T-helper 17 cell (primary cell): ENCODE results near the gene UGT1A5. TPM values are rescaled to one million over a fixed set of nuclear protein-coding genes. Genes with fewer than 3 reads are reported as not detected.

Source experiments
- ATAC-seq: fragments of 150-1000 bp; cut with Tn5 transposase; 2 replicates; pipeline ENCODE4 v1.10.0; 2021; ENCODE audit warnings: mild to moderate bottlenecking, moderate library complexity
- DNase-seq, 3 donors: peaks; one replicate each; pipeline versions ENCODE4 v3.0.0 to v3.0.0-alpha.2; 2020 to 2021
- H3K9me3 ChIP-seq: one replicate; pipeline ENCODE4 v1.7.0; 2013; ENCODE audit warnings: low read length, mild to moderate bottlenecking; ENCODE audit not compliant: control insufficient read depth, poor library complexity, severe bottlenecking
- H3K27ac Mint-ChIP-seq: one replicate; pipeline ENCODE4 v1.8.0; 2022; ENCODE audit warnings: mild to moderate bottlenecking, moderate library complexity, mixed read lengths
- H3K27me3 Mint-ChIP-seq: one replicate; pipeline ENCODE4 v1.8.0; 2022; ENCODE audit warnings: mixed read lengths
- H3K36me3 Mint-ChIP-seq: one replicate; pipeline ENCODE4 v1.8.0; 2022; ENCODE audit warnings: low read depth, mixed read lengths
- H3K4me1 Mint-ChIP-seq: one replicate; pipeline ENCODE4 v1.8.0; 2022; ENCODE audit warnings: mild to moderate bottlenecking, mixed read lengths
- H3K4me3 Mint-ChIP-seq: one replicate; pipeline ENCODE4 v1.8.0; 2022; ENCODE audit warnings: mild to moderate bottlenecking, moderate library complexity, mixed read lengths
- total RNA-seq, 4 donors: library from RNA in 2 of 4; stranded (reverse) in 2 of 4; gene quantifications; one replicate each; pipeline ENCODE4 v1.2.3 and lab custom pipeline; 2022 to 2026

UGT1A5 gene
- total RNA-seq, 2 donors from 2014 or later, result not detected

GRCh38 chr2:233791151-233791882 is 78.6 kb downstream of the UGT1A5 start:
- Mint-ChIP-seq H3K27ac (no peak overlapping the region), H3K4me3 (no peak overlapping the region), H3K4me1 (peaks cover 4% of the 10 kb centered on the region), H3K36me3 (no peaks in the 10 kb centered on the region), H3K27me3 (peaks cover 7% of the 10 kb centered on the region)
- ATAC-seq, result no peak
- H3K9me3 ChIP-seq, result no peaks in the 10 kb centered on the region
- DNase-seq, result no peak

GRCh38 chr2:233791883-233792329 is 79.2 kb downstream of the UGT1A5 start:
- no peaks in the 10 kb centered on the region for H3K9me3 ChIP-seq
- Mint-ChIP-seq H3K36me3 (no peaks in the 10 kb centered on the region), H3K4me3 (no peak overlapping the region), H3K27me3 (peaks cover 4% of the 10 kb centered on the region), H3K27ac (no peak overlapping the region), H3K4me1 (peaks cover 4% of the 10 kb centered on the region)
- no peak for ATAC-seq
- no peak for DNase-seq

GRCh38 chr2:233792720-233793119 is 80.0 kb downstream of the UGT1A5 start:
- peaks cover 4% of the 10 kb centered on the region for H3K4me1 Mint-ChIP-seq

GRCh38 chr2:233793465-233794127 is 80.9 kb downstream of the UGT1A5 start:
- H3K4me1 Mint-ChIP-seq, result peaks cover 4% of the 10 kb centered on the region
- no peak overlapping the region for H3K4me3 Mint-ChIP-seq
- H3K36me3 Mint-ChIP-seq, result no peaks in the 10 kb centered on the region
- no peaks in the 10 kb centered on the region for H3K9me3 ChIP-seq
- DNase-seq (no peak), ATAC-seq (no peak)
- H3K27me3 Mint-ChIP-seq, result peaks cover 13% of the 10 kb centered on the region
- H3K27ac Mint-ChIP-seq, result no peak overlapping the region

More at GRCh38 chr2:233792720-233793119, 80.0 kb downstream of the UGT1A5 start:
- H3K4me3 Mint-ChIP-seq, result no peak overlapping the region
- H3K27ac Mint-ChIP-seq, result no peak overlapping the region
- ATAC-seq (no peak), DNase-seq (no peak)
- H3K9me3 ChIP-seq, result no peaks in the 10 kb centered on the region
- no peaks in the 10 kb centered on the region for H3K36me3 Mint-ChIP-seq
- H3K27me3 Mint-ChIP-seq, result peaks cover 5% of the 10 kb centered on the region

GRCh38 chr2:233794128-233794658 is 81.5 kb downstream of the UGT1A5 start:
- ATAC-seq, result no peak
- H3K9me3 ChIP-seq, result no peaks in the 10 kb centered on the region
- Mint-ChIP-seq H3K27ac (no peak overlapping the region), H3K27me3 (peaks cover 19% of the 10 kb centered on the region), H3K36me3 (no peaks in the 10 kb centered on the region), H3K4me1 (peaks cover 4% of the 10 kb centered on the region), H3K4me3 (no peak overlapping the region)
- no peak for DNase-seq

DNA sequence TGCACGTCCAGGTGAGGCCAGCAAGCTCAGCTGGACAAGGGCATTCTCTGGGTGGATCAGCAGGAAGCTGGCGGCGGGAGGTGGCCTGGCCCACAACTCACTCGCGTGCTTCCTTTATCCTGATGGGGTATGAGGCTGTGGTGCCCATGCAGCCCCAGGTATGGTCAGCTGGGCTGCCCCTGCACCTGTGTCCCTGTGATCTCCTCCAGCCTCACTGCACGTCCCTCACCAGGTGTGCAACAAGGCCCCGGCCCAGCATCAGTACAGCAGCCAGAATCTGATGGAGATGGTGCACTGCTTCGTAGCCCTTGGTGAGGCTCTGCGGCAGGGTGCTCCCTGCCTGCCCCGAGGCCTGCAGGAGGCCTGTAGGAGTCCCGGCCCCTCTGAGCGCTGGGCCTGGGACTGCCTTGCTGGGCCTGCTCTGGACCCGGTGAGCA is 83.0 kb downstream of the UGT1A5 start:
- no peaks in the 10 kb centered on the region for H3K9me3 ChIP-seq
- no peaks in the 10 kb centered on the region for H3K36me3 Mint-ChIP-seq
- DNase-seq (no peak), ATAC-seq (no peak)
- H3K27ac Mint-ChIP-seq, result no peak overlapping the region
- peaks cover 20% of the 10 kb centered on the region for H3K27me3 Mint-ChIP-seq
- H3K4me3 Mint-ChIP-seq, result no peak overlapping the region
- H3K4me1 Mint-ChIP-seq, result no peaks in the 10 kb centered on the region

- no peak overlapping the region for H3K4me3 Mint-ChIP-seq
- ATAC-seq (no peak), DNase-seq (no peak)
- H3K9me3 ChIP-seq, result no peaks in the 10 kb centered on the region
- H3K4me1 Mint-ChIP-seq, result no peaks in the 10 kb centered on the region
- no peak overlapping the region for H3K27ac Mint-ChIP-seq
- no peaks in the 10 kb centered on the region for H3K36me3 Mint-ChIP-seq
- H3K27me3 Mint-ChIP-seq, result peaks cover 20% of the 10 kb centered on the region
Measured at GRCh38 chr2:233796254-233796653, 83.5 kb downstream of the UGT1A5 start.

DNA sequence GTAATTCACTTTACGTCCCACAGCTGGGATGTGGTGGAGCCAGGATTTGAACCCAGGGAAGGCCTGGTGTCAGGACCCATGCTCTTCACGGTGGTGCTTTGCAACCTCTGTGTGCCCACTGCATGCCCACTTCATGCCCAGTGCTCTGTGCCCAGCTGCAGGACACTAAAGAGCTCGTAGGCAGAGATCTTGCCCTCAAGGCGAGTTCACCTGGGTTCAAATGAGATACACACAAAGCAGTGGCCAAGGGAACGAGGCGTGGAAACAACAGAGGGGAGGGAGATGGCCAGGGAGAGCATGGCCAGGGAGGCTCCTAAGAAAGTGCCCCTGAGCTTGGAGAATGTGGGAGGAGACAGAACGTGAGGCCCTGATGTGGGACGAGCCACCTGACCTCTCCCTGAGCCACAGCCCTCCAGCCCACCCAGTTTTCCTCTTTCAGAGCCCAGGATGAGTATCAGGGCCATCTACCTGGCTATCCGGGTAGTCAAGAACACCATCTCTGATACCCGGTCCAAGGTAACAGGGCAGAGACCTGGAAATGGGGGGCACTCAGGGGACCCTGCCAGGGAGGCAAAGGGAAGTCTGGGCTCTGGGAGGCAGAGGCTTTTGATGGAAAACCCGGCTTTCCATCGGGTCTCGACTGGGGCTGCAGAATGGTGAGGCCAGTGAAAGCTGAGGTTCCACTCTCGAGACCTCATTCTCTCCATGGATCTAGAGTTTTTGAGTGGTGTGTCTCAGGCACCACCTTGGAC is 85.8 kb downstream of the UGT1A5 start:
- Mint-ChIP-seq H3K27me3 (peaks cover 29% of the 10 kb centered on the region), H3K4me3 (no peak overlapping the region), H3K4me1 (no peaks in the 10 kb centered on the region), H3K27ac (no peak overlapping the region), H3K36me3 (no peaks in the 10 kb centered on the region)
- H3K9me3 ChIP-seq, result no peaks in the 10 kb centered on the region
- no peak for ATAC-seq
- no peak for DNase-seq

DNA sequence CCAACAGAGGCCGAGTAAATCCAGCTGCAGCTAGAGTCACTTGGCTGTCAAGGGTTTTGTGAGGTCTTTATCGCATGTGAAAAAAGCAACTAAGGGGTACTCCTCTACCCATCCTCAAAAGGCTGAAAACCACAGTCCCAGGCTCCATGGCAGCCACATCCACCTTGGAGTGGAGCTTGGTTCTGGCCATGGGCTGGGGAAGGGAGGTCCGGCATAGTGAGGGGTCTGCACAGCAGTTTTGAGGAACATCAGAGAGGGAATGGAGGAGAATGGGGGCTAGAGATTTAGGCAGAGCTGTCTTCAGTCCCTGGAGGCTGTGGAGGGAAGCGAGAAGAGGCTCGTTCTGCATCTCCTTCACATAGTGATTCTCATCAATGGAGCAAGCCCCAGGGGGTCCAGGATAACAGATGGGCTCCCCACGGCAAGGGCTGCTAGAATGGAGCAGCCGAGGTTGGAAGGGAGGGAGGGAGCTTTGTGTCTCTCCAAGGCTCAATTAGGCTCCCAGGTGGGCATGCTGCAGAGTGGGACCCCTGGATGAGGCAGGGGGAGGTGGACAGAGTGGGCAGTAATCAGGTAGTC is 86.5 kb downstream of the UGT1A5 start:
- no peaks in the 10 kb centered on the region for H3K4me1 Mint-ChIP-seq
- no peaks in the 10 kb centered on the region for H3K36me3 Mint-ChIP-seq
- no peak overlapping the region for H3K4me3 Mint-ChIP-seq
- ATAC-seq (no peak), DNase-seq (no peak)
- H3K27me3 Mint-ChIP-seq, result peaks cover 35% of the 10 kb centered on the region
- no peaks in the 10 kb centered on the region for H3K9me3 ChIP-seq
- no peak overlapping the region for H3K27ac Mint-ChIP-seq

DNA sequence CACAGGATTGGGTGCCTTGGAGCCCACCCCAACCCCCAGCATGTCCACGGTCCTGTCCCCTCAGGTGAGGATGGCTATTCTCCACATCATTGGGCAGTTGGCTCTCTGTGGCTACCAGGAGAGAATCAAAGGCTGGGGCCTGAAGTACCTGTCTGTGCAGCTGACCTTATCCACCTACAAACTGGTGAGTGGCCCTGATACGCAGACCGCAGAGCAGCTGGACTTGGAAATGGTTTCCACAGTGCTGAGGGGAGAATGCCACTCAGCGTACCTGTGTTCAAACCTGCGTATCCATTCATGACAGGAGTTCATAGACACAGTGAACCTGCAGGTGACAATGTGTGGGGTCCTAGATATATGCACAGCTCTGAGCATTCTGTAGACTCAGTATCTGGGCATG is 87.0 kb downstream of the UGT1A5 start:
- Mint-ChIP-seq H3K36me3 (no peaks in the 10 kb centered on the region), H3K4me3 (no peak overlapping the region), H3K4me1 (no peaks in the 10 kb centered on the region), H3K27me3 (peaks cover 41% of the 10 kb centered on the region), H3K27ac (no peak overlapping the region)
- no peaks in the 10 kb centered on the region for H3K9me3 ChIP-seq
- ATAC-seq (no peak), DNase-seq (no peak)

GRCh38 chr2:233800208-233800607 is 87.5 kb downstream of the UGT1A5 start:
- H3K9me3 ChIP-seq, result no peaks in the 10 kb centered on the region
- Mint-ChIP-seq H3K27me3 (peaks cover 45% of the 10 kb centered on the region), H3K4me1 (peaks cover 2% of the 10 kb centered on the region), H3K27ac (no peak overlapping the region), H3K4me3 (no peak overlapping the region), H3K36me3 (no peaks in the 10 kb centered on the region)
- ATAC-seq (no peak), DNase-seq (no peak)

- H3K9me3 ChIP-seq, result no peaks in the 10 kb centered on the region
- no peaks in the 10 kb centered on the region for H3K36me3 Mint-ChIP-seq
- peaks cover 50% of the 10 kb centered on the region for H3K27me3 Mint-ChIP-seq
- ATAC-seq (no peak), DNase-seq (no peak)
- H3K4me3 Mint-ChIP-seq, result no peak overlapping the region
- no peak overlapping the region for H3K27ac Mint-ChIP-seq
- H3K4me1 Mint-ChIP-seq, result peaks cover 2% of the 10 kb centered on the region
Measured at GRCh38 chr2:233801357-233802131, 88.8 kb downstream of the UGT1A5 start.
